Activated T-cell treated with anti-CD3 and anti-CD28 coated beads, Interleukin-2, amount 50 U/mL, for 72 hours (primary cell): ENCODE results near the gene STOM. TPM values are rescaled to one million over a fixed set of nuclear protein-coding genes. Genes with fewer than 3 reads are reported as not detected.

Experiments
- ATAC-seq, 2 donors: fragments of 150-1000 bp; cut with Tn5 transposase; replicated peaks in 1 of 2; 2 replicates each; pipeline ENCODE4 v1.10.0; 2021; ENCODE audit warnings: moderate library complexity in 2 of 2, mild to moderate bottlenecking in 1 of 2
- DNase-seq, 2 donors: peaks; one replicate each; pipeline ENCODE4 v3.0.0; 2021 to 2022; ENCODE audit warnings: mixed read lengths in 1 of 2
- H3K27ac Mint-ChIP-seq: one replicate; pipeline ENCODE4 v1.8.0; 2022; ENCODE audit warnings: mild to moderate bottlenecking, moderate library complexity, mixed read lengths
- H3K27me3 Mint-ChIP-seq: one replicate; pipeline ENCODE4 v1.8.0; 2022; ENCODE audit warnings: low read depth, mixed read lengths
- H3K36me3 Mint-ChIP-seq, 2 donors: one replicate each; pipeline ENCODE4 v1.8.0; 2022; ENCODE audit warnings: mixed read lengths in 2 of 2, mild to moderate bottlenecking in 1 of 2; ENCODE audit not compliant: insufficient read depth in 2 of 2
- H3K4me1 Mint-ChIP-seq: one replicate; pipeline ENCODE4 v1.8.0; 2022; ENCODE audit warnings: low read depth, mixed read lengths
- H3K4me3 Mint-ChIP-seq, 2 donors: one replicate each; pipeline ENCODE4 v1.8.0; 2022; ENCODE audit warnings: mild to moderate bottlenecking in 2 of 2, mixed read lengths in 2 of 2, moderate library complexity in 2 of 2
- H3K9me3 Mint-ChIP-seq, 2 donors: one replicate each; pipeline ENCODE4 v1.8.0; 2022; ENCODE audit warnings: mixed read lengths in 2 of 2
- total RNA-seq, 2 donors: library from RNA; stranded (reverse); gene quantifications; one replicate each; pipeline ENCODE4 v1.2.3, GENCODE V29; 2022

The STOM gene
- total RNA-seq, 2 donors from 2014 or later = 63.7 to 90.6 TPM

- H3K9me3 Mint-ChIP-seq = no peaks in the 10 kb centered on the region
- DNase-seq (no peak), ATAC-seq (no peak)
- no peaks in the 10 kb centered on the region for H3K36me3 Mint-ChIP-seq
- peaks cover 2% of the 10 kb centered on the region for H3K4me1 Mint-ChIP-seq
- no peak overlapping the region for H3K4me3 Mint-ChIP-seq
- H3K27me3 Mint-ChIP-seq = peaks cover 5% of the 10 kb centered on the region
- no peak overlapping the region for H3K27ac Mint-ChIP-seq
Observed at GRCh38 chr9:121305269-121305994, 64.6 kb downstream of the STOM start.

GRCh38 chr9:121304707-121305106 lies 65.3 kb downstream of the STOM start:
- ATAC-seq (no peak), DNase-seq (no peak)
- H3K27me3 Mint-ChIP-seq = peaks cover 12% of the 10 kb centered on the region

GRCh38 chr9:121303456-121304451 lies 66.3 kb downstream of the STOM start:
- no peak overlapping the region for H3K27ac Mint-ChIP-seq
- no peak for DNase-seq
- no peak overlapping the region for H3K4me3 Mint-ChIP-seq
- peaks cover 10% of the 10 kb centered on the region for H3K4me1 Mint-ChIP-seq
- ATAC-seq = no peak
- H3K36me3 Mint-ChIP-seq = peaks cover 0 to 3% of the 10 kb centered on the region in 2 donors
- no peaks in the 10 kb centered on the region for H3K9me3 Mint-ChIP-seq
- H3K27me3 Mint-ChIP-seq = peaks cover 19% of the 10 kb centered on the region

More at GRCh38 chr9:121304707-121305106, 65.3 kb downstream of the STOM start:
- no peak overlapping the region for H3K27ac Mint-ChIP-seq
- H3K36me3 Mint-ChIP-seq = peaks cover 0 to 3% of the 10 kb centered on the region in 2 donors
- H3K4me1 Mint-ChIP-seq = peaks cover 9% of the 10 kb centered on the region
- H3K9me3 Mint-ChIP-seq = no peaks in the 10 kb centered on the region
- H3K4me3 Mint-ChIP-seq = no peak overlapping the region

GRCh38 chr9:121302786-121303185 lies 67.3 kb downstream of the STOM start:
- H3K27me3 Mint-ChIP-seq = peaks cover 27% of the 10 kb centered on the region
- no peaks in the 10 kb centered on the region for H3K9me3 Mint-ChIP-seq
- H3K4me1 Mint-ChIP-seq = peaks cover 15% of the 10 kb centered on the region
- no peak overlapping the region for H3K4me3 Mint-ChIP-seq
- no peak overlapping the region for H3K27ac Mint-ChIP-seq
- DNase-seq (no peak), ATAC-seq (no peak)
- peaks cover 0 to 3% of the 10 kb centered on the region in 2 donors for H3K36me3 Mint-ChIP-seq

GRCh38 chr9:121302341-121302740 lies 67.7 kb downstream of the STOM start:
- Mint-ChIP-seq H3K9me3 (no peaks in the 10 kb centered on the region), H3K4me3 (no peak overlapping the region), H3K36me3 (peaks cover 0 to 3% of the 10 kb centered on the region in 2 donors), H3K4me1 (peaks cover 15% of the 10 kb centered on the region), H3K27ac (no peak overlapping the region), H3K27me3 (peaks cover 27% of the 10 kb centered on the region)
- ATAC-seq = no peak
- DNase-seq = no peak

- DNase-seq = no peak
- ATAC-seq = no peak
- no peak overlapping the region for H3K4me3 Mint-ChIP-seq
- H3K36me3 Mint-ChIP-seq = peaks cover 0 to 3% of the 10 kb centered on the region in 2 donors
- H3K27me3 Mint-ChIP-seq = peaks cover 27% of the 10 kb centered on the region
- peaks cover 15% of the 10 kb centered on the region for H3K4me1 Mint-ChIP-seq
- H3K9me3 Mint-ChIP-seq = no peaks in the 10 kb centered on the region
- H3K27ac Mint-ChIP-seq = no peak overlapping the region
Observed at GRCh38 chr9:121301881-121302286, 68.2 kb downstream of the STOM start.

- H3K36me3 Mint-ChIP-seq = peaks cover 0 to 3% of the 10 kb centered on the region in 2 donors
- H3K4me3 Mint-ChIP-seq = peak overlapping the region; percentile 75 to 80
- peaks cover 15% of the 10 kb centered on the region for H3K4me1 Mint-ChIP-seq
- H3K27me3 Mint-ChIP-seq = peaks cover 27% of the 10 kb centered on the region
- H3K27ac Mint-ChIP-seq = no peak overlapping the region
- no peaks in the 10 kb centered on the region for H3K9me3 Mint-ChIP-seq
- DNase-seq (no peak), ATAC-seq (no peak)
Observed at GRCh38 chr9:121300283-121301119, 69.5 kb downstream of the STOM start.

- peaks cover 0 to 3% of the 10 kb centered on the region in 2 donors for H3K36me3 Mint-ChIP-seq
- DNase-seq (peak; percentile 20 to 34), ATAC-seq (peak; percentile 82)
- peaks cover 27% of the 10 kb centered on the region for H3K27me3 Mint-ChIP-seq
- peaks cover 15% of the 10 kb centered on the region for H3K4me1 Mint-ChIP-seq
- H3K9me3 Mint-ChIP-seq = no peaks in the 10 kb centered on the region
- peak overlapping the region; percentile 75 to 80 for H3K4me3 Mint-ChIP-seq
- no peak overlapping the region for H3K27ac Mint-ChIP-seq
Observed at GRCh38 chr9:121299467-121300282, 70.4 kb downstream of the STOM start.

- H3K4me3 Mint-ChIP-seq = peak overlapping the region; percentile 65 to 68
- H3K27ac Mint-ChIP-seq = no peak overlapping the region
- H3K4me1 Mint-ChIP-seq = peaks cover 15% of the 10 kb centered on the region
- peak in 1 of 2 donors; percentile 6 for ATAC-seq
- H3K36me3 Mint-ChIP-seq = peaks cover 0 to 3% of the 10 kb centered on the region in 2 donors
- peaks cover 27% of the 10 kb centered on the region for H3K27me3 Mint-ChIP-seq
- no peak for DNase-seq
- no peaks in the 10 kb centered on the region for H3K9me3 Mint-ChIP-seq
Observed at GRCh38 chr9:121298689-121299466, 71.2 kb downstream of the STOM start.

GRCh38 chr9:121298016-121298538 lies 72.0 kb downstream of the STOM start:
- H3K36me3 Mint-ChIP-seq = peaks cover 0 to 3% of the 10 kb centered on the region in 2 donors
- H3K4me1 Mint-ChIP-seq = peaks cover 15% of the 10 kb centered on the region
- H3K9me3 Mint-ChIP-seq = no peaks in the 10 kb centered on the region
- H3K27me3 Mint-ChIP-seq = peaks cover 27% of the 10 kb centered on the region
- H3K4me3 Mint-ChIP-seq = no peak overlapping the region
- no peak overlapping the region for H3K27ac Mint-ChIP-seq
- ATAC-seq = no peak
- no peak for DNase-seq

GRCh38 chr9:121297389-121297788 lies 72.7 kb downstream of the STOM start:
- DNase-seq (no peak), ATAC-seq (no peak)
- Mint-ChIP-seq H3K4me3 (no peak overlapping the region), H3K27ac (no peak overlapping the region), H3K27me3 (peaks cover 27% of the 10 kb centered on the region), H3K36me3 (peaks cover 0 to 3% of the 10 kb centered on the region in 2 donors), H3K9me3 (no peaks in the 10 kb centered on the region), H3K4me1 (peaks cover 15% of the 10 kb centered on the region)
